Testis (tissue), 3 donors: ENCODE measurements around the gene CSMD2. TPM values are rescaled to one million over a fixed set of nuclear protein-coding genes. Genes with fewer than 3 reads are reported as not detected.

Experiments used
- DNase-seq: peaks from one replicate; pipeline ENCODE4 v3.0.0-alpha.2; 2019
- H3K27ac ChIP-seq, 2 donors: fragments of 200-600 bp; sonication (generic); one replicate each; pipeline ENCODE4 v1.5.1; 2019
- H3K27me3 ChIP-seq: fragments of 200-600 bp; sonication (generic); one replicate; pipeline ENCODE4 v1.5.1; 2019
- H3K36me3 ChIP-seq: fragments of 200-600 bp; sonication (generic); one replicate; pipeline ENCODE4 v1.5.1; 2017; ENCODE audit warnings: low read depth; ENCODE audit errors: missing control alignments
- H3K4me1 ChIP-seq: fragments of 200-600 bp; sonication (generic); one replicate; pipeline ENCODE4 v1.5.1; 2019
- H3K4me3 ChIP-seq, 2 donors: fragments of 200-600 bp; sonication (generic); one replicate each; pipeline ENCODE4 v1.5.1; 2017 to 2019
- H3K9me3 ChIP-seq: fragments of 200-600 bp; sonication (generic); one replicate; pipeline ENCODE4 v1.5.1; 2017
- CTCF ChIP-seq, 3 experiments: fragments of 450-650 bp in 2 of 3; fragments of 200-600 bp in 1 of 3; sonication (generic) in 1 of 3; IDR thresholded peaks; one replicate each; pipeline ENCODE4 v1.5.1; 2016 to 2019; ENCODE audit warnings: antibody characterized with exemption in 3 of 3, mild to moderate bottlenecking in 2 of 3, moderate library complexity in 1 of 3
- POLR2A ChIP-seq: fragments of 450-650 bp; IDR thresholded peaks from one replicate; pipeline ENCODE4 v1.6.1; 2017; ENCODE audit warnings: antibody characterized with exemption, mild to moderate bottlenecking, moderate library complexity
- WGBS, 2 donors: methylation state at CpG; one replicate each; pipeline ENCODE4 v1.1.5; 2018; 5-methylcytosine and 5-hydroxymethylcytosine counted together
- intact Hi-C: fragments of 100-400 bp; cut with DNase I; formaldehyde crosslinking; loops from one replicate; pipeline ENCODE4 v1.15.1; 2023; ENCODE audit warnings: low total_unique reads
- polyA plus RNA-seq: library from polyadenylated mRNA; stranded (reverse); fragments of 350-450 nt; fragmentation: Illumina TruSeq; extraction: RNeasy Lipid Tissue Mini Kit (QIAGEN cat#74804); gene quantifications from one replicate; pipeline ENCODE4 v1.2.3, GENCODE V29; 2014; ENCODE audit warnings: low read depth, low replicate concordance; ENCODE audit not compliant: insufficient read depth
- total RNA-seq, 2 donors: library from RNA; depleted of rRNA; stranded (reverse); fragments of >200 nt; gene quantifications; one replicate each; pipeline ENCODE4 v1.2.3, GENCODE V29; 2016

CSMD2 gene
- total and polyA plus RNA-seq, 3 donors from 2014 or later, result 1.2 to 3.8 (median 2.7) TPM

DNA sequence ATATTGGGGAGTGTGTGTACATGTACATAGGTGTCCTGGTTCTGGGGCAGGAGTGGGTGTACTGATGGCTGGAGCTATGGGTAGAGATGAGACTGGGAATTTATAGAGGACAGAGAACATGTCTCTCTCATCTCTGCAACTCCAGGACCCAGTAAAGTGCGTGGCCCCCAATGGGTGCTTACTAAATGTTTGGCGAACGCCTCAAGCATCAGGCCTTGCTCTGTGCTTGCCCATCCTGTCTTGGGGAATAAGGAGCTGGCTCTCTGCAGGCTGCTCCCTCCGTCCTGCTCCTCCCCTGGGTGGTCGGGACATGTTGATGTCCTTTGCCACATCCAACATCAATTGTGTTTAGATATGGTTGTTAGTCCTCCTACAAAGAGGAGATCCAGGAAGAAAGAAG is 530.9 kb downstream of the CSMD2 start:
- WGBS, 2 donors, result 89% methylated on average over 5 of the region's 5 CpGs
- Histone ChIP-seq H3K27ac (no peak overlapping the region), H3K9me3 (no peaks in the 10 kb centered on the region), H3K27me3 (no peaks in the 10 kb centered on the region), H3K36me3 (no peaks in the 10 kb centered on the region), H3K4me1 (no peaks in the 10 kb centered on the region), H3K4me3 (no peak overlapping the region)
- intact Hi-C loops, result loop anchor here (10.0 kb wide), 1 partner anchor 1111 kb away; no protein-coding TSS in a partner anchor
- DNase-seq, result no peak
- TF ChIP-seq POLR2A (no peak), CTCF (IDR thresholded peaks at IDR 0.05) (no peak)

DNA sequence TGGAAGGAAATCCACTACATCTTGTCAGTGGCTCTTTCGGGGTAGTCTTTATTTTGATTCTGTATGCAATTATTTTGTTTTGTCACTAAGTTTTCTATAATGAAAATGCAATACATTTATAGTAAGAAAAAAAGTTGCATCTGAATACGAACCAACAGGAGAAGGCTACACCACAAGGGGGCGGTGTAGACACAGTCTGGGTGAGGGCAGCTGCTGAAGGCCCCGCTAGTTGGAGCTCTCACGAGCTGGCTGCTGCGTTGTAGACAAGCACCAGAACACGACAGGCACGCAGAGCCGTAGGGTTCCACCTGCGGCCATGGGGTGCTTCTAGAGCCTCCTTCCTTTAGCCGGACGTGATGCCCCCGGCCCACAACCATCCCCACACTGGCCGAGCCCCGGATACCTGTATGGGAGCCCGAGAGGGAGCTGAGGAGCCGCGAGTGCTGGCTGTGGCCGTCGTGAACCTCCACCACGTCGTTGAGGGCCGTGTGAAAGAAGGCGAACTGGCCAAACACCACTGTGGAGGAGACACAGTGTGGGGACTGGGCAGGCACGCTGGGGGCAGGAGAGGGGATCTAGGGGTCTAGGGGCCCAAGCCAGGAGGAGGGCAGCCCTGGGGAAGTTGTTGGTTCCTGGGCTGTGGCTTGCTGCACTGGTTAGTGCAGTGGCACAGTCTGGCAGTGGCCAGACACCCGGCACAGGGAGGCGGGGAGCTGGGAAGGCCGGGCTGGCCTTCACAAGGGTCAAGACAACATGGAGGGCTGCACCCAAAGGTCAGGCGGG is 531.8 kb downstream of the CSMD2 start:
- Histone ChIP-seq H3K4me3 (peak overlapping the region in 1 of 2 donors; percentile 32), H3K9me3 (no peaks in the 10 kb centered on the region), H3K36me3 (no peaks in the 10 kb centered on the region), H3K27ac (no peak overlapping the region), H3K4me1 (no peaks in the 10 kb centered on the region), H3K27me3 (no peaks in the 10 kb centered on the region)
- DNase-seq, result peak; percentile 97
- TF ChIP-seq CTCF (IDR thresholded peaks at IDR 0.05), result peak; percentile 85 to 92 (median 91)
- TF ChIP-seq POLR2A, result no peak
- intact Hi-C loops, result loop anchor here (10.0 kb wide), 1 partner anchor 1112 kb away; no protein-coding TSS in a partner anchor
- 29 to 33% methylated on average over 17 to 29 of the region's 29 CpGs for WGBS, 2 donors

- WGBS, 2 donors, result 73 to 86% methylated on average over 1 of the region's 1 CpG
- intact Hi-C loops, result loop anchor here (10.0 kb wide), 1 partner anchor 1114 kb away; no protein-coding TSS in a partner anchor
- DNase-seq, result no peak
- H3K4me3 ChIP-seq, result no peak overlapping the region
- no peaks in the 10 kb centered on the region for H3K36me3 ChIP-seq
- H3K9me3 ChIP-seq, result no peaks in the 10 kb centered on the region
- TF ChIP-seq POLR2A (no peak), CTCF (IDR thresholded peaks at IDR 0.05) (no peak)
- no peak overlapping the region for H3K27ac ChIP-seq
- H3K27me3 ChIP-seq, result no peaks in the 10 kb centered on the region
- no peaks in the 10 kb centered on the region for H3K4me1 ChIP-seq
Observed at GRCh38 chr1:33630686-33631085, 534.3 kb downstream of the CSMD2 start.

DNA sequence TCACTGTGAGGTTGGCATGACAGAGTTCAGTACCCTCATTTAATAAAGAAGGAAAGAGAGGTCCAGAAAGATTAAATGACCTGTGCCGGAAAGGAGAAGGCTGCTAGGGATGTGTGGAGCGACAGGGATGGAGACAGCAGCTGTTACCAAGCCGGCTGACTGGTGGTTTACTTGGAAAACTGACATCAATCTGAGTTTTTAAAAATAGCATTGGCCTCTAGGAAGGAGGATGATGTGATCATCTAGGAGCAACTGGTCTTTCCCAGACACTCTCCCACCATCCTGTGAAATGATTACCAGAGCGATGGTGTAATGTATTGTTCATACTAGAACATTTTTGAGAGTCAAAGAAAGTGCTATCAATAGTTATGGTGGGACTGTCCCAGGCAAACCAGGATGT is 538.2 kb downstream of the CSMD2 start:
- no peak overlapping the region for H3K4me3 ChIP-seq
- intact Hi-C loops, result no loop called here
- no peaks in the 10 kb centered on the region for H3K4me1 ChIP-seq
- WGBS, 2 donors, result 87 to 91% methylated on average over 4 of the region's 4 CpGs
- TF ChIP-seq CTCF (IDR thresholded peaks at IDR 0.05) (no peak), POLR2A (no peak)
- no peaks in the 10 kb centered on the region for H3K36me3 ChIP-seq
- no peak overlapping the region for H3K27ac ChIP-seq
- no peak for DNase-seq
- no peaks in the 10 kb centered on the region for H3K27me3 ChIP-seq
- no peaks in the 10 kb centered on the region for H3K9me3 ChIP-seq
